SU-DHL-6 (cell line): ENCODE results near the gene TCP10L.
"Not testable (repeated sequence)": the region's sequence is repeated elsewhere in the genome, so short reads cannot be mapped to it uniquely, and the experiment has no call there.

Source experiments
- H2AFZ ChIP-seq: fragments of 200-600 bp; sonication (generic); 2 replicates; pipeline ENCODE4 v1.6.1; 2014; ENCODE audit warnings: low read depth, mild to moderate bottlenecking, moderate library complexity, mixed read lengths, antibody characterized with exemption, low read length; ENCODE audit not compliant: severe bottlenecking
- H3F3A ChIP-seq: fragments of 200-600 bp; shearing (Covaris generic); 2 replicates; pipeline ENCODE4 v1.6.0; 2016; ENCODE audit warnings: antibody characterized with exemption, mild to moderate bottlenecking; ENCODE audit not compliant: insufficient read depth
- H3K27ac ChIP-seq: fragments of 200-600 bp; sonication (generic); 2 replicates; pipeline ENCODE4 v1.5.1; 2016; ENCODE audit warnings: low read depth, mild to moderate bottlenecking, low read length, moderate library complexity, mixed read lengths
- H3K27me3 ChIP-seq: fragments of 200-600 bp; sonication (generic), shearing (Covaris generic); 2 replicates; pipeline ENCODE4 v1.6.0; 2014; ENCODE audit warnings: mild to moderate bottlenecking, low read length
- H3K36me3 ChIP-seq: fragments of 200-600 bp; sonication (generic); 2 replicates; pipeline ENCODE4 v1.6.1; 2014; ENCODE audit warnings: mild to moderate bottlenecking, low read length, mixed read lengths
- H3K4me2 ChIP-seq: fragments of 300-600, 200-600 bp; shearing (Covaris generic), sonication (generic); 2 replicates; pipeline ENCODE4 v1.6.0; 2014; ENCODE audit warnings: low read length, low read depth, mild to moderate bottlenecking; ENCODE audit not compliant: poor library complexity, severe bottlenecking
- H3K4me3 ChIP-seq: fragments of 200-600 bp; sonication (generic); 2 replicates; pipeline ENCODE4 v1.5.1; 2014; ENCODE audit warnings: antibody characterized with exemption, low read length, mild to moderate bottlenecking, mixed read lengths; ENCODE audit not compliant: insufficient read depth, poor library complexity, severe bottlenecking
- H3K79me2 ChIP-seq: fragments of 200-600 bp; sonication (generic); 2 replicates; pipeline ENCODE4 v1.6.1; 2014; ENCODE audit warnings: mild to moderate bottlenecking, low read length, moderate library complexity; ENCODE audit not compliant: insufficient read depth
- H3K9ac ChIP-seq: fragments of 200-600 bp; sonication (generic); 2 replicates; pipeline ENCODE4 v1.7.0; 2014; ENCODE audit warnings: mild to moderate bottlenecking, low read length
- H3K9me2 ChIP-seq: fragments of 200-600 bp; sonication (generic); replicated peaks from 2 replicates; pipeline ENCODE4 v1.6.1; 2014; ENCODE audit warnings: low read length; ENCODE audit not compliant: insufficient read depth
- H3K9me3 ChIP-seq: fragments of 200-600 bp; sonication (generic); 2 replicates; pipeline ENCODE4 v1.6.1; 2014; ENCODE audit warnings: low read length, mixed read lengths; ENCODE audit not compliant: insufficient read depth
- H4K20me1 ChIP-seq: fragments of 200-600 bp; sonication (generic); 2 replicates; pipeline ENCODE4 v1.6.1; 2014; ENCODE audit warnings: low read depth, mild to moderate bottlenecking, antibody characterized with exemption, low read length, moderate library complexity, mixed read lengths
- EZH2phosphoT487 ChIP-seq: fragments of 200-600 bp; sonication (generic), shearing (Covaris generic); conservative IDR thresholded peaks from 2 replicates; pipeline ENCODE4 v1.6.1; 2018; ENCODE audit warnings: mild to moderate bottlenecking, antibody characterized with exemption, low read length, moderate library complexity, mixed read lengths
- TF ChIP-seq, protein P1 (sequence below): fragments of 200-600 bp; sonication (generic); IDR thresholded peaks from one replicate; pipeline ENCODE4 v1.5.1; 2017; ENCODE audit warnings: antibody characterized with exemption, mild to moderate bottlenecking, low read length, moderate library complexity; ENCODE audit not compliant: insufficient read depth, poor library complexity, severe bottlenecking

TCP10L gene

DNA sequence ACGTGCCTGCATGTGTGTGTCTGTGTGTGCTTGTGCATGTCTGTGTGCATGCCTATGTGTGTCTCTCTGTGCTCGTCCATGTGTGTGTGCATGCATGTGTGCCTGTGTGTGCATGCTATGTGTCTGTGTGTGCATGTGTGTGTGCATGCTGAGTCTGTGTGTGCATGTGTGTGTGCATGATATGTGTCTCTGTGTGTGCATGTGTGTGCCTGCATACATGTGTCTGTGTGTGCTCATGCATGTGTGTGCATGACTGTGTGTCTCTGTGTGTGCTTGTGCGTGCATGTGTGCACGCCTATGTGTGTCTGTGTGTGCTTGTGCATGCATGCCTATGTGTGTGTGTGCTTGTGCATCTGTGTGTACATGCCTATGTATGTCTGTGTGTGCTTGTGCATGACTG is 52.3 kb downstream of the TCP10L start:
- no peak for TF ChIP-seq EZH2phosphoT487
- TF ChIP-seq, protein P1, sequence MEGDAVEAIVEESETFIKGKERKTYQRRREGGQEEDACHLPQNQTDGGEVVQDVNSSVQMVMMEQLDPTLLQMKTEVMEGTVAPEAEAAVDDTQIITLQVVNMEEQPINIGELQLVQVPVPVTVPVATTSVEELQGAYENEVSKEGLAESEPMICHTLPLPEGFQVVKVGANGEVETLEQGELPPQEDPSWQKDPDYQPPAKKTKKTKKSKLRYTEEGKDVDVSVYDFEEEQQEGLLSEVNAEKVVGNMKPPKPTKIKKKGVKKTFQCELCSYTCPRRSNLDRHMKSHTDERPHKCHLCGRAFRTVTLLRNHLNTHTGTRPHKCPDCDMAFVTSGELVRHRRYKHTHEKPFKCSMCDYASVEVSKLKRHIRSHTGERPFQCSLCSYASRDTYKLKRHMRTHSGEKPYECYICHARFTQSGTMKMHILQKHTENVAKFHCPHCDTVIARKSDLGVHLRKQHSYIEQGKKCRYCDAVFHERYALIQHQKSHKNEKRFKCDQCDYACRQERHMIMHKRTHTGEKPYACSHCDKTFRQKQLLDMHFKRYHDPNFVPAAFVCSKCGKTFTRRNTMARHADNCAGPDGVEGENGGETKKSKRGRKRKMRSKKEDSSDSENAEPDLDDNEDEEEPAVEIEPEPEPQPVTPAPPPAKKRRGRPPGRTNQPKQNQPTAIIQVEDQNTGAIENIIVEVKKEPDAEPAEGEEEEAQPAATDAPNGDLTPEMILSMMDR = no peak
- Histone ChIP-seq H3K36me3 (no peaks in the 10 kb centered on the region), H3K27me3 (no peaks in the 10 kb centered on the region), H3K4me2 (no peak overlapping the region), H3K9me2 (no peaks in the 10 kb centered on the region), H3K4me3 (no peak overlapping the region), H2AFZ (no peak overlapping the region), H3K9ac (no peak overlapping the region), H3F3A (no peaks in the 10 kb centered on the region), H4K20me1 (no peaks in the 10 kb centered on the region), H3K79me2 (no peaks in the 10 kb centered on the region), H3K27ac (no peak overlapping the region), H3K9me3 (no peaks in the 10 kb centered on the region)

DNA sequence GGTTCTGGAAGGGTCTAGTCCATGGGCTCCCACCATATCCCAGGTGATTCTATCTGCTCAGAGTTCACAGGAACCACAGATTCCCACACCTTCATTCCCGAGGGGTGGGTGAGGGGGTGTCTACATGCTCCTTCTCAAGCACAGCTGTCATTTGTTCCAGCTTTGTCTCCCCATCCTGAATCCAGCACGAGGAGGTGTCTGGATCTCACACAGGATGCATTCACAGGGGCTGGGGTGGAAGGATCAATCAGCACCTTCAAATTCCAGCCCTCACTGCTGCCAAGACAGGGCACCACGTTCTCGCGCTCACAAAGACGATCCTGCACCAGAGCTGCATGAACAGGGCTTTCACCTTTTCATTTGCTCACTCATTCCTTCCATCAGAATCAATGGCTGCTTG is 52.7 kb downstream of the TCP10L start:
- H3K9ac ChIP-seq = no peak overlapping the region
- no peaks in the 10 kb centered on the region for H3K9me2 ChIP-seq
- H3K36me3 ChIP-seq = no peaks in the 10 kb centered on the region
- TF ChIP-seq, protein P1 = no peak
- TF ChIP-seq EZH2phosphoT487 = no peak
- H3K4me3 ChIP-seq = no peak overlapping the region
- no peaks in the 10 kb centered on the region for H3K27me3 ChIP-seq
- H3K9me3 ChIP-seq = no peaks in the 10 kb centered on the region
- no peaks in the 10 kb centered on the region for H4K20me1 ChIP-seq
- H3K27ac ChIP-seq = no peak overlapping the region
- H3K79me2 ChIP-seq = no peaks in the 10 kb centered on the region
- H2AFZ ChIP-seq = no peak overlapping the region
- H3K4me2 ChIP-seq = no peak overlapping the region
- no peaks in the 10 kb centered on the region for H3F3A ChIP-seq

DNA sequence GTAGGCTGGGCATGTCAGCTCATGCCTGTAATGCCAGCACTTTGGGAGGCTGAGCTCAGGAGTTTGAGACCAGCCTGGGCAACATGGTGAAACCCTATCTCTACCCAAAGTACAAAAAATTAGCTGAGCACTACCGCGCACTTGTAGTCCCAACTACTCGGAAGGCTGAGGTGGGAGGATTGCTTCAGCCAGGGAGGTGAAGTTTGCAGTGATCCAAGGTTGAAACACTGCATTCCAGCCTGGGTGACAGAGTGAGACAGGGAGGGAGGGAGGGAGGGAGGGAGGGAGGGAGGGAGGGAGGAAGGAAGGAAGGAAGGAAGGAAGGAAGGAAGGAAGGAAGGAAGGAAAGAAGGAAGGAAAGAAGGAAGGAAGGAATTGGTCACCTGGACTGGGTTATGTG is 53.8 kb downstream of the TCP10L start:
- not testable (repeated sequence) for H2AFZ ChIP-seq, H3K27me3 ChIP-seq, H4K20me1 ChIP-seq, H3K27ac ChIP-seq, H3K9me3 ChIP-seq, H3K79me2 ChIP-seq, H3K9me2 ChIP-seq, H3K36me3 ChIP-seq, H3K9ac ChIP-seq, H3K4me3 ChIP-seq, H3F3A ChIP-seq, H3K4me2 ChIP-seq

DNA sequence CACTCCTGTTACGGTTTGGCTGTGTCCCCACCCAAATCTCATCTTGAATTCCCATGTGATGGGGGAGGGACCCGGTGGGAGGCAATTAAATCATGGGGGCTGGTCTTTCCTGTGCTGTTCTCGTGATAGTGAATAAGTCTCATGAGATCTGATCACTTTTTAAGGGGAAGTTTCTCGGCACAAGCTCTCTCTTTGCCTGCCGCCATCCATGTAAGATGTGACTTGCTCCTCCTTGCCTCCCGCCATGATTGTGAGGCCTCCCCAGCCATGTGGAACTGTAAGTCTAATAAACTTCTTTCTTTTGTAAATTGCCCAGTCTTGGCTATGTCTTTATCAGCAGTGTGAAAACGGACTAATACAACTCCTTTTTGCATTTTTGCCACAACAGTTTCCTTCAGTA is 54.5 kb downstream of the TCP10L start:
- H3K36me3 ChIP-seq, H3K27ac ChIP-seq: not testable (repeated sequence)

More for the DNA sequence above, 54.5 kb downstream of the TCP10L start:
- H3K9me2 ChIP-seq, H3K27me3 ChIP-seq, H4K20me1 ChIP-seq, H3K4me2 ChIP-seq, H3K4me3 ChIP-seq, H3K9ac ChIP-seq, H3K9me3 ChIP-seq, H2AFZ ChIP-seq, H3F3A ChIP-seq, H3K79me2 ChIP-seq: not testable (repeated sequence)
